GM19463 (cell line): ENCODE results near the gene TBC1D23.
A peak's percentile ranks its signal among the peaks of the same experiment; 100 is the strongest.
"Not testable (repeated sequence)": the region's sequence is repeated elsewhere in the genome, so short reads cannot be mapped to it uniquely, and the experiment has no call there.

Experiments used
- ATAC-seq: cut with Tn5 transposase; IDR thresholded peaks from one replicate; pipeline ENCODE4 v1.9.1; 2021; ENCODE audit warnings: mild to moderate bottlenecking, moderate library complexity; ENCODE audit not compliant: unreplicated experiment

Gene TBC1D23

GRCh38 chr3:100339786-100340185, 79.0 kb downstream of the TBC1D23 start:
- no peak for ATAC-seq

- ATAC-seq, result no peak
Measured at GRCh38 chr3:100340527-100340926, 79.7 kb downstream of the TBC1D23 start.

GRCh38 chr3:100348727-100349126, 87.9 kb downstream of the TBC1D23 start:
- no peak for ATAC-seq

GRCh38 chr3:100351770-100352169, 91.0 kb downstream of the TBC1D23 start:
- ATAC-seq, result not testable (repeated sequence)

GRCh38 chr3:100352296-100353231, 91.8 kb downstream of the TBC1D23 start:
- no peak for ATAC-seq

GRCh38 chr3:100354850-100355249, 94.1 kb downstream of the TBC1D23 start:
- ATAC-seq, result peak; percentile 72

GRCh38 chr3:100358413-100358812, 97.6 kb downstream of the TBC1D23 start:
- no peak for ATAC-seq

- ATAC-seq, result no peak
Measured at GRCh38 chr3:100359035-100359434, 98.2 kb downstream of the TBC1D23 start.

- no peak for ATAC-seq
Measured at GRCh38 chr3:100360757-100361496, 100.1 kb downstream of the TBC1D23 start.

- ATAC-seq, result no peak
Measured at GRCh38 chr3:100361897-100362296, 101.1 kb downstream of the TBC1D23 start.

GRCh38 chr3:100364421-100364820, 103.6 kb downstream of the TBC1D23 start:
- ATAC-seq, result no peak

- ATAC-seq, result no peak
Measured at GRCh38 chr3:100366424-100366823, 105.6 kb downstream of the TBC1D23 start.

GRCh38 chr3:100368441-100368840, 107.6 kb downstream of the TBC1D23 start:
- no peak for ATAC-seq

- no peak for ATAC-seq
Measured at GRCh38 chr3:100370756-100371155, 110.0 kb downstream of the TBC1D23 start.

- ATAC-seq, result no peak
Measured at GRCh38 chr3:100374521-100374920, 113.7 kb downstream of the TBC1D23 start.
